A549 treated with Hydrocortisone at 1 μM for 4 hours (cell line): ENCODE data around the gene ZNF287. TPM values are rescaled to one million over a fixed set of nuclear protein-coding genes. Genes with fewer than 3 reads are reported as not detected.

Experiments used
- total RNA-seq: library from RNA; stranded (reverse); fragments of 200-300 nt; extraction: Qiagen RNA extraction; gene quantifications from 5 replicates; pipeline ENCODE4 v1.2.3, GENCODE V29; 2022

ZNF287 gene
- total RNA-seq = 9.9 to 15.9 TPM (median 12.7 TPM) in 5 replicates

DNA sequence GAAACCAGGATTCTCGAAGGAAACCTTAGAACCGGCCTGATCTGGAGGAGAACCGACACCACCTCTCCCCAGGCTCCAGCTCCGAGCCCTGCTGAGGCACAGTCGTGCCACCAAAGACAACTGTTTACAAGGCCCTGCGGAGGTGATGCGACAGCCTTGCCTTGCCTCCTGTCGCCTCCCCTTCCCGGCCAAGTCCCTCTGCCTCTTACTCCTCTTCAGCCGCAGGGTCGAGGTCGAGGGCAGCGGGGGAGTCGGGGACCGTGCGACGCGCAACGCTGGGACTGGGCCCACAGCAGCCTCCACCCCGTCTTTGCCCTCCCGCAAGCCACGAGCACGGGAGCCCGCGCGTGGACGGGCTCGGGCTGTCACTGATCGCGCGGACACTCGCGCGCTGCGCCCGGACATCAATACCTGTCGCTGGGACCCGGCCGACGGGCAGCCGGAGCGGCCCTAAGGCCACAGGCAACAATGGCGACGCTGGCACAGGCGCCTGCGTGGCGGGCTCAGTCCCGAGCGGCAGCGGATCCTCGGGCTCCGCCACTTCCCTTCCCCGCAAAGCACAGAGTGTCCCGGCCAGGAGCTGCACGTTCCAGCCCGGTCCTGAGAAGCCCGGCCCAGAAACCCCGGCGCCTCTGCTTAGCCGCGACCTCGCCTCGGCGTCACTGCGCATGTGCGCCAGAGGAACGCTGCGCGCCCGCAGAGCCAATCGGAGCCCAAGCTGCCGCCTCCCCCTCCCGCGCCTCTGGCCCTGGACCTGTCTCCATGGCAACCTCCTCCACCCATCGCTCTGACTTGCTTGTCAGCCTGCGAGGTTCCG lies at the start of gene ZNF287:
ZNF287 (minus strand) TSS at position 664 of the 817 bp plus-strand sequence. CDS start 1,473 bp downstream, outside the sequence.

Other genes with a start within 250 kb of the ZNF287 start
- 114 to 160 TPM (median 157 TPM) in 5 replicates for gene CENPV, start 215.7 kb downstream of the ZNF287 start, total RNA-seq
- gene UBB, start 188.1 kb downstream of the ZNF287 start, total RNA-seq = 1,797 to 2,428 TPM (median 1,988 TPM) in 5 replicates
- gene TRPV2, start 153.6 kb downstream of the ZNF287 start, total RNA-seq = 0.20 to 0.55 TPM (median 0.40 TPM) in 5 replicates
- 0.80 to 1.4 TPM (median 0.85 TPM) in 5 replicates for gene LRRC75A, start 77.0 kb downstream of the ZNF287 start, total RNA-seq
- 1.1 to 2.2 TPM (median 1.4 TPM) in 5 replicates for gene ZNF624, start 84.6 kb upstream of the ZNF287 start, total RNA-seq
- gene CCDC144A, start 121.0 kb upstream of the ZNF287 start, total RNA-seq = 0.69 to 1.4 TPM (median 1.2 TPM) in 5 replicates